Hepatocyte (in vitro differentiated cells): ENCODE measurements around the gene TCN2. TPM values are rescaled to one million over a fixed set of nuclear protein-coding genes. Genes with fewer than 3 reads are reported as not detected.
"Not testable (repeated sequence)": the region's sequence is repeated elsewhere in the genome, so short reads cannot be mapped to it uniquely, and the experiment has no call there.

Experiments
- DNase-seq: peaks from one replicate; pipeline ENCODE4 v3.0.0-alpha.2; 2016; ENCODE audit warnings: low spot score
- H2AFZ ChIP-seq: fragments of 200-600 bp; sonication (generic); 2 replicates; pipeline ENCODE4 v1.6.0; 2016; ENCODE audit warnings: antibody characterized with exemption, mild to moderate bottlenecking
- H3K27ac ChIP-seq: fragments of 200-600 bp; sonication (generic); 2 replicates; pipeline ENCODE4 v1.5.1; 2016; ENCODE audit warnings: mild to moderate bottlenecking
- H3K27me3 ChIP-seq: fragments of 200-600 bp; sonication (generic); 2 replicates; pipeline ENCODE4 v1.6.1; 2016
- H3K36me3 ChIP-seq: fragments of 200-600 bp; sonication (generic); replicated peaks from 2 replicates; pipeline ENCODE4 v1.5.1; 2016; ENCODE audit warnings: low read depth; ENCODE audit not compliant: insufficient read depth
- H3K4me1 ChIP-seq: fragments of 200-600 bp; sonication (generic); 2 replicates; pipeline ENCODE4 v1.5.1; 2016; ENCODE audit warnings: mild to moderate bottlenecking, moderate library complexity; ENCODE audit not compliant: insufficient read depth
- H3K4me2 ChIP-seq: fragments of 200-600 bp; sonication (generic); 2 replicates; pipeline ENCODE4 v1.6.0; 2016
- H3K4me3 ChIP-seq: fragments of 200-600 bp; sonication (generic); 2 replicates; pipeline ENCODE4 v1.5.1; 2016; ENCODE audit warnings: mild to moderate bottlenecking
- H3K79me2 ChIP-seq: fragments of 200-600 bp; sonication (generic); 2 replicates; pipeline ENCODE4 v1.6.0; 2017; ENCODE audit warnings: mild to moderate bottlenecking
- H3K9me2 ChIP-seq: fragments of 200-600 bp; sonication (generic); replicated peaks from 2 replicates; pipeline ENCODE4 v1.6.0; 2017; ENCODE audit warnings: mild to moderate bottlenecking; ENCODE audit not compliant: insufficient read depth
- H3K9me3 ChIP-seq: fragments of 200-600 bp; sonication (generic); 2 replicates; pipeline ENCODE4 v1.5.1; 2016; ENCODE audit warnings: low read depth, mild to moderate bottlenecking
- H4K20me1 ChIP-seq: fragments of 200-600 bp; sonication (generic); 2 replicates; pipeline ENCODE4 v1.6.0; 2016; ENCODE audit warnings: mild to moderate bottlenecking; ENCODE audit not compliant: insufficient read depth, poor library complexity, severe bottlenecking
- CTCF ChIP-seq: fragments of 200-600 bp; sonication (generic); IDR thresholded peaks from 2 replicates; pipeline ENCODE4 v1.5.1; 2016; ENCODE audit warnings: antibody characterized with exemption, mild to moderate bottlenecking; ENCODE audit not compliant: poor library complexity
- EZH2 ChIP-seq: fragments of 200-600 bp; sonication (generic); IDR thresholded peaks from 2 replicates; pipeline ENCODE4 v1.6.1; 2016; ENCODE audit warnings: antibody characterized with exemption, mild to moderate bottlenecking, borderline replicate concordance
- EZH2phosphoT487 ChIP-seq: fragments of 200-600 bp; sonication (generic); IDR thresholded peaks from one replicate; pipeline ENCODE4 v1.6.1; 2018; ENCODE audit warnings: antibody characterized with exemption, mild to moderate bottlenecking, low read depth, moderate library complexity; ENCODE audit not compliant: unreplicated experiment, severe bottlenecking
- WGBS: methylation state at CpG from one replicate; pipeline ENCODE4 v1.1.6; 2016; ENCODE audit warnings: low lambda C conversion rate; ENCODE audit errors: missing lambda C conversion rate; 5-methylcytosine and 5-hydroxymethylcytosine counted together
- polyA plus RNA-seq: library from polyadenylated mRNA; unstranded; fragments of >200 nt; fragmentation: Nextera tagmentation; extraction: Ambion mirVana; gene quantifications from 2 replicates; pipeline ENCODE4 v1.2.1, GENCODE V29; 2016
- total RNA-seq: library from RNA; depleted of rRNA; stranded (reverse); fragments of >200 nt; gene quantifications from 2 replicates; pipeline ENCODE4 v1.2.3, GENCODE V29; 2014

The TCN2 gene
- total and polyA plus RNA-seq, 2 experiments from 2014 or later: 28.8 to 39.3 TPM

GRCh38 chr22:30626413-30626812, 19.4 kb downstream of the TCN2 start:
- Histone ChIP-seq H3K27me3 (no peaks in the 10 kb centered on the region), H2AFZ (no peak overlapping the region), H3K4me1 (no peaks in the 10 kb centered on the region), H3K79me2 (no peaks in the 10 kb centered on the region), H4K20me1 (no peaks in the 10 kb centered on the region), H3K36me3 (no peaks in the 10 kb centered on the region), H3K9me3 (no peaks in the 10 kb centered on the region), H3K9me2 (no peaks in the 10 kb centered on the region), H3K4me2 (no peak overlapping the region), H3K4me3 (no peak overlapping the region), H3K27ac (no peak overlapping the region)
- 83% methylated on average over 5 of the region's 5 CpGs for WGBS
- no peak for DNase-seq
- TF ChIP-seq EZH2 (no peak), EZH2phosphoT487 (no peak), CTCF (no peak)

- H3K27me3 ChIP-seq: no peaks in the 10 kb centered on the region
- H3K4me3 ChIP-seq: no peak overlapping the region
- no peak overlapping the region for H3K4me2 ChIP-seq
- no peak overlapping the region for H3K27ac ChIP-seq
- 91% methylated on average over 5 of the region's 5 CpGs for WGBS
- no peaks in the 10 kb centered on the region for H3K4me1 ChIP-seq
- H4K20me1 ChIP-seq: no peaks in the 10 kb centered on the region
- H3K36me3 ChIP-seq: no peaks in the 10 kb centered on the region
- H2AFZ ChIP-seq: no peak overlapping the region
- no peaks in the 10 kb centered on the region for H3K9me3 ChIP-seq
- TF ChIP-seq EZH2: no peak
- TF ChIP-seq EZH2phosphoT487: no peak
- TF ChIP-seq CTCF: no peak
- H3K9me2 ChIP-seq: no peaks in the 10 kb centered on the region
- no peak for DNase-seq
- H3K79me2 ChIP-seq: no peaks in the 10 kb centered on the region
Observed at GRCh38 chr22:30627471-30627870, 20.5 kb downstream of the TCN2 start.

GRCh38 chr22:30628491-30628890, 21.5 kb downstream of the TCN2 start:
- WGBS: 73% methylated on average over 4 of the region's 4 CpGs

GRCh38 chr22:30631469-30631868, 24.5 kb downstream of the TCN2 start:
- H3K79me2 ChIP-seq, H3K36me3 ChIP-seq, H3K4me1 ChIP-seq, H3K27me3 ChIP-seq, H3K4me2 ChIP-seq, H2AFZ ChIP-seq, DNase-seq, H4K20me1 ChIP-seq, H3K4me3 ChIP-seq, H3K9me2 ChIP-seq, H3K27ac ChIP-seq, H3K9me3 ChIP-seq: not testable (repeated sequence)
- WGBS: 100% methylated on average over 6 of the region's 31 CpGs

More at GRCh38 chr22:30628491-30628890, 21.5 kb downstream of the TCN2 start:
- Histone ChIP-seq H3K27ac (no peak overlapping the region), H3K4me2 (no peak overlapping the region), H3K4me3 (no peak overlapping the region), H3K9me2 (no peaks in the 10 kb centered on the region), H3K27me3 (no peaks in the 10 kb centered on the region), H3K36me3 (no peaks in the 10 kb centered on the region), H3K79me2 (no peaks in the 10 kb centered on the region), H4K20me1 (no peaks in the 10 kb centered on the region), H3K4me1 (no peaks in the 10 kb centered on the region), H3K9me3 (no peaks in the 10 kb centered on the region), H2AFZ (no peak overlapping the region)
- TF ChIP-seq EZH2phosphoT487 (no peak), CTCF (no peak), EZH2 (no peak)
- no peak for DNase-seq
